ENCODE data around the gene FNBP1.

GRCh38 chr9:129932303-129933151, 110.5 kb downstream of the FNBP1 start:
- TF ChIP-seq POLR2AphosphoS5 (IDR thresholded peaks at IDR 0.05; ENCODE audit: borderline replicate concordance, low read depth, low read length) (no peak), FOXP2 (optimal IDR thresholded peaks at IDR 0.05; ENCODE audit: control extremely low read depth, extremely low read length, insufficient read depth) (no peak), EZH2 (IDR thresholded peaks at IDR 0.05) (no peak)

Data from SK-N-MC (cell line).